DMS153 (cell line): ENCODE results near the gene MAP3K12.
"Not testable (repeated sequence)": the region's sequence is repeated elsewhere in the genome, so short reads cannot be mapped to it uniquely, and the experiment has no call there.

Source experiments
- DNase-seq: peaks from one replicate; lab custom pipeline; 2025; lab: John Stamatoyannopoulos, UW

The MAP3K12 gene, protein sequence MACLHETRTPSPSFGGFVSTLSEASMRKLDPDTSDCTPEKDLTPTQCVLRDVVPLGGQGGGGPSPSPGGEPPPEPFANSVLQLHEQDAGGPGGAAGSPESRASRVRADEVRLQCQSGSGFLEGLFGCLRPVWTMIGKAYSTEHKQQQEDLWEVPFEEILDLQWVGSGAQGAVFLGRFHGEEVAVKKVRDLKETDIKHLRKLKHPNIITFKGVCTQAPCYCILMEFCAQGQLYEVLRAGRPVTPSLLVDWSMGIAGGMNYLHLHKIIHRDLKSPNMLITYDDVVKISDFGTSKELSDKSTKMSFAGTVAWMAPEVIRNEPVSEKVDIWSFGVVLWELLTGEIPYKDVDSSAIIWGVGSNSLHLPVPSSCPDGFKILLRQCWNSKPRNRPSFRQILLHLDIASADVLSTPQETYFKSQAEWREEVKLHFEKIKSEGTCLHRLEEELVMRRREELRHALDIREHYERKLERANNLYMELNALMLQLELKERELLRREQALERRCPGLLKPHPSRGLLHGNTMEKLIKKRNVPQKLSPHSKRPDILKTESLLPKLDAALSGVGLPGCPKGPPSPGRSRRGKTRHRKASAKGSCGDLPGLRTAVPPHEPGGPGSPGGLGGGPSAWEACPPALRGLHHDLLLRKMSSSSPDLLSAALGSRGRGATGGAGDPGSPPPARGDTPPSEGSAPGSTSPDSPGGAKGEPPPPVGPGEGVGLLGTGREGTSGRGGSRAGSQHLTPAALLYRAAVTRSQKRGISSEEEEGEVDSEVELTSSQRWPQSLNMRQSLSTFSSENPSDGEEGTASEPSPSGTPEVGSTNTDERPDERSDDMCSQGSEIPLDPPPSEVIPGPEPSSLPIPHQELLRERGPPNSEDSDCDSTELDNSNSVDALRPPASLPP

DNA sequence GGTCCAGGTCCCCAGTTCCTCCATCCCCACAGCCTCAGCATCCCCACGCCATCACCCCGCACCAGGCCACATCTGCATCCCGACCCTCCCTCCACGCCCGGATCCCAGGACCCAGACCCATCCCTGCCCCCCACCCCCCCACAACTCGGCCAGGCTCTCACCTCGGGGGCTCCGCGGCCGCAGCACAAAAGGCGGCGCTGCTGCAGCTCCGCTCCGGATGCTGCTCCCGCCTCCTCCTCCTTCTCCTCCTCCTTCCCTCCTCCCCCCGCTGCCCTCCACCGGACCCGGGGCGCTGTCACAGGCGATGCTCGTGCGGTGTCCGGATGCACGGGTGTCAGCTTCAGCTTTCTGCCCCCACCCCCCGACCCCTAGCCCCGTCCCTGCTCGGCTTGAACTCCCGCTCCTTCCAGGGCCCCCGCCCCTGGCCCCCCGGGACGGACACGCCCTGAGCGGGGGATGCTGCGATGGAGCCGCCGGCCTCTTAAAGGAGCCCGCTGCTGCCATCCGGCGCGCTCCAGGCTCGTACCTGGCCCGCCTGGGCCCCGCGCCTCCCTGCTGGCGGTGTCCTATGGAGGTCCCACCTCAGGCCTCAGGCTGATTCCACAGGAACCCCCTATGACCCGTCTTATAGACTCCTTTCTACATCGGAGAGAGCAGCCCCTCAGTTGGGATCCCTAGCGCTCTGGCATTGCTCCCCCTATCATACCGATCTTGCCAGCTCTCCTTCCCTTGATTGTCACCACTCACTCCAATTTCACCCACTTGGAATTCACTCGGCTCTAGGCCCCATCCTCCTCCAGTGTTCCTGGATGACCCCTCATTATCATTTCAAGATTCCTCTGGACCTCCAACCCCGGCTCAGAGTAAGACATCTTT, at the start of gene MAP3K12:
Gene MAP3K12, minus strand, starts transcription at position 193 of the 876 bp plus-strand sequence. CDS start 12,067 bp downstream, outside the sequence.
- no peak for DNase-seq

DNA sequence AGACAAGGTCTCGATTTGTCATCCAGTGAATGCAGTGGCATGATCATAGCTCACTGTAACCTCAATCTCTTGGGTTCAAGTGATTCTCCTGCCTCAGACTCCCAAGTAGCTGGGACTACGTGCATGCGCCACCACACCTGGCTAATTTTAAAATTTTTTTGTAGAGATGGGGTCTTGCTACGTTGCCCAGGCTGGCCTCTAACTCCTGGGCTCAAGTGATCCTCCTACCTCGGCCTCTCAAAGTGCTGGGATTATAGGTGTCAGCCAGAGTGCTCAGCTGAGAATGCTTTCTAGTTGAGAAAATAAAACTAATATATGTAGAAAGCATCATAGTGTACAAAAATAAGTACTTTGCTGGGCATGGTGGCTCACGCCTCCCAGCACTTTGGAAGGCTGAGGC, 49.1 kb upstream of the MAP3K12 start:
- DNase-seq = not testable (repeated sequence)

DNA sequence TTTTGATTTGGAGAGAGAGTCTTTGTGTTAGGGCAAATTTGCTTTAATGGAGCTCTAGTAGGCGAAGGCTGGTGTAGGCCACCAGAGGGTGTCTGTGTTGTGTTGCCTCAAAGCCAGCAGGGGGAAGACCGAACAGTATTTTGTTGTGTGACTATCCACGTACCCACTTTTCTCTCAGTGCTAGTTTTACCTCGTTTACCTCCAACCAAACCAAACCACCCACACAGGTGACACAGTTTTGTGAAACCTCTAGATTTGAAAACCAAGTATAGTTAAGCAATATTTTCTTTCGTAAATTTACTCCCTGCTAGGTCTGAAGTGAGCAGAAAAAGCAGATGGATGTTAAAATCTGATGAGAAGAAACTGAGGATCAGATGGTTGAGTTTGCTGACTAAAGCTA, 44.3 kb upstream of the MAP3K12 start:
- peak; percentile 51 for DNase-seq

DNA sequence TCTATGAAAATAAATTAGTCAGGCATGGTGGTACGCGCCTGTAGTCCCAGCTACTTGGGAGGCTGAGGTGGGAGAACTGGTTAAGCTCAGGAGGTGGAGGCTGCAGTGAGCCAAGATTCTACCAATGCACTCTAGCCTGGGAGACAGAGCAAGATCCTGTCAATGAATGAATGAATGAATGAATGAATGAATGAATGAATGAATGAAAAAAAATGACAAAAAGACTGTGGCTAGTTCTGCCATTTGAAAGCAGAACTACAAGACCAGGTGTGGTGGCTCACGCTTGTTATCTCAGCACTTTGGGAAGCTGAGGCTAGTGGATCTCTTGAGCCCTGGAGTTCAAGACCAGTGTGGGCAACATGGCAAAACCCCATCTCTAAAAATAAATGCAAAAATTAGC, 40.3 kb upstream of the MAP3K12 start:
- DNase-seq = no peak

DNA sequence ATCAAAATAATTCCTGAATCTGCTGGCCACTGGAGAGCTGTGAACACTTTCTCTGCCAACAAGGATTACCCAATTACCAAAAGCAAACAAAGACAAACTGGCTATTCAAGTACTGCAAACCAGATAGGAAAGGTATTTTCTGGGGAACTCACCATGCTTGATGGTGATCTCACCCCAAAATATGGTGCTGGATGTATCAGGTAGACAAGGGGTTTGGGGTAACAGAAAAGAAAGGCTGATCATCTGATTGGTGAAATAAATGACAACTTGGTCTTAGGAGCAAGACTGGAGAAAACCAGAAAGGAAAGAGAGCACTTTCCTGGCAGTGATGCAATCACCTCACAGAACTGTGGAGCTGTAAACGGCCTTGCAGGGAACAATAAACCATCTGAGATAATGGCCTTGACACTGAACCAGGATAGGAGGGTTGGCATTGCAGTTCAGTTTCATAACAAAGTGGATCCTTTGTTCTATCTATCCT, 39.0 kb upstream of the MAP3K12 start:
- peak; percentile 89 for DNase-seq

DNA sequence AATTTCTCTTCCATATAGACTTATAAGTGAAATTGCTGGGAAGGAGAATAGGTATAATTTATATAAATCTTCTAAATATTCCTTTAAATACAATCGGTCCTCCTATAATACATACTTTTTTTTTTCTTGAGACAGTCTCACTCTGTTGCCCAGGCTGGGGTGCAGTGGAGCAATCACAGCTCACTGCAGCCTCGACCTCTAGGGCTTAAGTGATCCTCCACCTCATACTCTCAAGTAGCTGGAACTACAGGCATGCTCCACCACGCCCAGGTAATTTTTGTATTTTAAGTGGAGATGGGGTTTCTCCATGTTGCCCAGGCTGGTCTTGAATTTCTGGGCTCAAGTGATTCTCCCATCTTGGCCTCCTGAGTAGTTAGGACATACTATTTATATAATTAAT, 37.7 kb upstream of the MAP3K12 start:
- no peak for DNase-seq

DNA sequence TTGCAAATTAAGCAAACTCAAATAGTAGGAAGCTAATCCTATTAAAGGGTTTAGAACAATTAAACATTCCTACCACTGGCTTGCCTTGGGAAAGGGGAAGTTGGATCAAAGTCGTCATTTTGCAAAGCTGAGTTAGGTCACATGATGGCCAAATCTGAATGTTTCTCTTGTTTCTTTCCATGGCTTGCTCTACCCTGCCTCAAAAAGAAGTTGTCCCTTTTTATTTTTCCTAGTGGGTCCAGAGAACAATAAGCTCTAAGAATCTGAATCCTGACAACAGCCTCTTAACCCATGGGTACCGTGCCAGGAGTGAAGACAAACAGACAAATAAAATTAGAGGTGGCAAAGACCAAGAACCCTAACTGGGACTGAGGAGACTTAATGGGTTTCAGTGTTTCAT, 34.2 kb upstream of the MAP3K12 start:
- no peak for DNase-seq

DNA sequence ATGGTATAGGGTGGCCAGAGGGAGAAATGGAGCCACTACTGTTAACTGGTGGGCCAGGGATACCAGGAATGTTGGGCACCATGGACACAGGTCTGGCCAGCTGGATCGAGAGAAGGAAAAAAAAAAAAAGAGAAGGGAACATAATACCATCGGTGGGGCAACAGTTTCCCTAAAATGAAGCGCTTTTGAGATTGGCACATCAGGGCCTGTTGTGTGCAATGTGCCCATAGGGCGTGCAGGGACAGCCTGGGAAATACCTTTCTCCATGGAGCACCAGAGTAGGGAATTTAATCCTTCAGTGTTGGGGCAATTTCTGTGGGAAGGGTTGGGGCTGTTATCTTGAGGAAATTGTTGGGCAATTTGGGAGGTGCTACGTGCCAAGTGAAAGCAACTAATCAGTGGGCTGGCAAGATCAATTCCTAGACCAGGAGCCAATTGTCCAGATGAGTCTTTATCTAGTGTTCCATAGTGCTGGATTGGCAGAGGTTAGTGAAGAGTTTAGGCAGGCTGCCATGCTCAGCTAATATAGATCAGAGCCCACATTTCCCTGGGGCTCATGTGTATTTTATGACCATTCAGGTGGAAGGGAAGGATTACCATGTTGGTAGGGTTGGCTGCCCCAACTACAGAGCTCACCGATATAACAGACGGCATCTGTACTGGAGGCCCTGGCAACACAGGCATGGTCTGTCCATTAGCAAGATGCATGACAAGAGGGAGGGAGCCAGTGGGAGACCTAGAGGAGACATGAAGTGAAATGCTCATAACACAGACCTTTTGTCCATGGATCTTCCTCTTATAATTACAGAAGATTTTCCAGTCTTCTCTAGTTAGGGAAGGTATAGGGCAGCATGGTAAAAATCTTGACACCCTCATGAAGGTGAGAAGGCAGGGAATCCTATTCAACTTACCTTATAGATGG, 33.5 kb upstream of the MAP3K12 start:
- DNase-seq = no peak

DNA sequence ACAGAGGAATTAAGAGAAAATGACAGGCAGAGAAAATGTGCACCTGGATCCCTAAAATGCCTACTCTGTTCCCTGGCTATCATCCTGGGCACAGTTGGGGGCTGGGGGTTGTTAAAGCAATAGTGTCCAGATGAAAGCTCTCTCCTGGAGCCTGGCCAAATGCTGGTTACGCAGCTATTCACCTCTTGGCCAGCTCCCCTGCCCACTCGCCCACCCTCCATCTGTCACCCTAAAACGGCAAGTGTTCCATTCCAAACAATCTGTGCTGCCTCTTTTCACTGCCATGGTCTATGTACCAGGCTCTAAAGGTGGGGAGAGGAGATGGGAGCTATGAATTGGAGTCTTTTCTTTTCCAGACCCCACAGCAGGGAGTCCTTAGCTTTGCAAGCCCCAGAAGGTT, 32.8 kb upstream of the MAP3K12 start:
- no peak for DNase-seq

DNA sequence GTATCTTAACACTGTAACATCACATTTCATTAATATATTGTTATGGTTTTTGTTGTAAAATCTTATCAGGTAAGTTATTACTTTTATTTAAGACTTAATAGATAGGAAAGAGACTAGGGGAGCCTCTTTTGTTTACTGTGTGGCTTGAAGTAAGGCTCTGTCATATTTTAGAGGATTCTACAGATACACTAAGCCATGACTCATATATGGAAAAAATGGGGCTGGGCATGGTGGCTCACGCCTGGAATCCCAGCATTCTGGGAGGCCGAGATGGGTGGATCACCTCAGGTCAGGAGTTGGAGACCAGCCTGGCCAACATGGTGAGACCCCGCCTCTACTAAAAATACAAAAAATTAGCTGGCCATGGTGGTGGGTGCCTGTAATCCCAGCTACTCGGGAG, 31.7 kb upstream of the MAP3K12 start:
- DNase-seq = no peak

DNA sequence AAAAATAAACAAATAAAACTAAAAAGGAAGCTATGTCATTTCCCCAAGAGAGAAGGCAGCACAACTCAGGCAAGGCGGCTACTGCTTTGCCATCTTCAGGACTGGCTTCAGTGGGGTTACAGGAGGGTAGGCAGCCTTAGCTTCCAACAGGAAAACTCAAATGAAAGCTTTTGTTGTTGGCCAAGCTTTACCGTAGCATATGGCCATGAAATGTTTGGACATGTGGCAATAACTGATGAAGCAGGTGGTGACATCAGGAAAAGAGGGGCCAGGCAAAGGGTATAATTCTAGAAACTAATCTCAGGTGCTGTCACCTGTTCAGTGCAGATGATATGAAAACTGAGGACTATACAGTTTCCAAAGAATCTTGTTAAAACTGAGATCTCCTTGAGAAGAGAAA, 30.8 kb upstream of the MAP3K12 start:
- DNase-seq = no peak

DNA sequence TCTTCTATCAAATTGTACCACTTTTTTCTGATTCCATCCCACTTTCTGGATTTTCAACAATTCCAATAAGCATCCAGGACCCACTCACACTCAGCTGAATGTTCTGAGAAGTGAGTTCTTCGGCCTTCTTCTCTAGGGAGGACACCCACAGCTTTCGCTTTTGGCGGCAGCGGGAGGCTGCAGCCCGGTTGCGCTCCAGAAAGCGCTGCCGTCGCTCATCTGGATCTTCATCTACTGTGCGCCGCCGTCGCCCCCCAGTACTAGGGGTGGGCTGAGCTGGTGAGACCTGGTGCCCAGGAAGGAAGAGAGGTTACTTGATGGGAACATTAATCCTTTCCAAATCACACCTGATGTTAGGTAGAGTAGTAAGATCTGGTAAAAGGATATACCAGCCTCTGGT, 25.2 kb upstream of the MAP3K12 start:
- no peak for DNase-seq

DNA sequence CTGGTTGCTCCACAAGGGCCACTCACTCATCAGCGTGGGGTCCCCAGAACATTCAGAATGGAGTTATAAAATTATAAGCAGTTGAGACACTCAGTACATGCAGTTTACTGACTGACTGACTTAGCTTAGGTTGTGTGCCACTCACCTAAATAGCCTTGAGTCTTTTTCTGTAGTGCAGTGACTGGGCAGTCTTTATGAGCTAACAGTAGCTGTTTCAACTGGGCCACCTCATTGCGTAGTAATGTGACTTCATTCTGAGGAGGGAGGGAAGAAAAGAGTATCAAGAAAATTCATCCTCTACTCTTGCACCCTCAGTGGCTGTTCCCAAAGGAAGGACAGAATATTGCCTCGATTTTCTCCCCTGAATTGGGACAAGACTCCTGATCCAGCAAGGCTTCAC, 23.9 kb upstream of the MAP3K12 start:
- DNase-seq = no peak

DNA sequence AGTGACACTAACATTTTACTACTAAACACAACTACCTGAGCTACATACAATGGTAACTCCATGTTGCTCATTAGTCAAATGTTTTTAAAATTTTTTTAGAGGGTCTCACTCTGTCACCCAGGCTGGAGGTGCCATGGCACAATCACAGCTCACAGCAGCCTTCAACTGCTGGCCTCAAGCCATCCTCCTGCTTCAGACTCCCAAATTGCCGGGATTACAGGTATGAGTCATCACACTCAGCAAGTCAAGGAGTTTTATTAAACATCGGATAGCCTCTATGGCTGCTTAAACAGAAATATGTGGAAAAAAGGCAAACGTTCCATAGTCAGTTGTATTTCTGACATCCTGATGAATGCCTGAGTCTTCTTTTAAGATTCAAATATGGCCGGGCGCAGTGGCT, 19.1 kb upstream of the MAP3K12 start:
- no peak for DNase-seq

DNA sequence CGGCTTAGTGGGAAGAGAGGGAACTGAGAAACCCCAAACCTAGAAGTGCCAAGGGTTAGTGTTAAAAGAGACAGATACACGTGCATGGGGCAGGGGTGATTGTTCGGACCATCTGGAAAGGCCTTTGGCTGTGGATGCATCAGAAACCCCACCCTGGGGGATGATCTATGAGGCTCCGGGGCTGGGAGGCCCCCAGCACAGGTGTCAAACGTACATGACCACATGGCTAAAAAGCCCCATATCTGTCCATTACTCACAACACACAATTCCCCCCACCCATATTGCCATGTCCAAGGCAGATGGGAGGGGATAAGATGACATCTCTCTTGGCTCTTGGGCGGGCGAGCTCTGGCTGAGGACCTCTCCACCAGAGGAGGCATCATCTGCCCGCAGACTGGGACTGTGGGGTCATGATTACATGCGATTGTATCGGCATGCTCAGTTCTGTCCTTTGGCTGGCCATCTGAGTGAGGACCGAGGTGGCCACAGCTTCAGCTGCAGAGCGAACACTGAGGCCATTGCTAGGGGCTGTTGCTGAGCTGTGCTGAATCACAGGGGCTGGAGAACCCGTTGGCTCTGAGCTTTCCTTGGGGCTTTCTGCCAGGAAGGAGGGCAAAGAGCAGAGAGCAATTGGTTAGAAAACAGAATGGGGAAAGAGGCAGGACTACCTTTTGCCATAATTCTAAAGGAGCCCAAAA, 17.6 kb upstream of the MAP3K12 start:
- DNase-seq = no peak

DNA sequence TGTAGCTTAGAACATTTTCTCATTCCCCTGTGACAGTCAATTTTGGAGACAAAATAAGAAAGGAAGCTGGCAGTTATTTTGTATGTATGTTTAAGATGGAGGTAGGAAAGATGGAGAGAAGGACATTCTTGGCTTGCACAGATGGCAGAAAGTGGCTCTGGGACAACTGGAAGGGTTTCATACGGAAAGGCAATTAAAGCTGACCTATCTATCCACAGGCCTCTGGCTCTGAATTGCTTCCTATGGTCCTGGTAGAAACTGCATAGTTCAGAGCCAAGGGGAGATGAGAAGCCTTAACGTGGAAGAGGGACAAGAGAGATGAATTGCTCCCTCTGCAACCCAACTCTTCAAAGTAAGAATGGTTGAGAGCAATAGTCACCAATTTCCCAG, 16.0 kb upstream of the MAP3K12 start:
- DNase-seq = no peak

DNA sequence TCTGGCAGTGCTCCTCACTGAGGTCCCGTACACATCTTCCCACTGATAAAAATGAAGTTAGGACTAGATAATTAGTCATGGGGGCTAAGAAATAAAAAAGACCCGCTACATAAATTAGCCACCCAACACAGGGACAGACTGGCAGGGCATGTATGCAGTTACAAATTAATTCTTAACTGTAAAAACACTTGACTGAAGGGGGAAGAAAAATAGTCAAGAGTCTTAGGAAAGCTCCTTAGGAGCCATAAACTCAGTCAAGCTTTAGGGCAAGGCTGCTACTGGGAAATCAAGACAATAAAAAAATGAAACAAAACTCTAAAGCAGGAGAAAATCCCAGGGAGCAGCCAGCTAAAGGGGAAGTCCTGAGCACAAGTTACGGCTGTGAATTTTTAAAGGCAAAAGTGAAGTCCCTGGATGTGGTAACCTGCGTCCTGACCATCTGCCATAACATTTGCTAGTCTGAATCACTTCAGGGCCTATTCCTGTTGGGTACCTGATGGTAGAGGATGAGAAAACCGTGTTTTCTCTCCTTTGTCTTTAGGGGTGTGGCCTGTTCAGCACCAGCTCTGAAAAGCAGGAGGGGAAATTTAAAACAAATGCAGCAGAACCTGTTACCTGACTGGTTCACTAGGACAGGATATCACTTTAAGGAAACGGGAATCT, 15.5 kb upstream of the MAP3K12 start:
- DNase-seq = no peak

DNA sequence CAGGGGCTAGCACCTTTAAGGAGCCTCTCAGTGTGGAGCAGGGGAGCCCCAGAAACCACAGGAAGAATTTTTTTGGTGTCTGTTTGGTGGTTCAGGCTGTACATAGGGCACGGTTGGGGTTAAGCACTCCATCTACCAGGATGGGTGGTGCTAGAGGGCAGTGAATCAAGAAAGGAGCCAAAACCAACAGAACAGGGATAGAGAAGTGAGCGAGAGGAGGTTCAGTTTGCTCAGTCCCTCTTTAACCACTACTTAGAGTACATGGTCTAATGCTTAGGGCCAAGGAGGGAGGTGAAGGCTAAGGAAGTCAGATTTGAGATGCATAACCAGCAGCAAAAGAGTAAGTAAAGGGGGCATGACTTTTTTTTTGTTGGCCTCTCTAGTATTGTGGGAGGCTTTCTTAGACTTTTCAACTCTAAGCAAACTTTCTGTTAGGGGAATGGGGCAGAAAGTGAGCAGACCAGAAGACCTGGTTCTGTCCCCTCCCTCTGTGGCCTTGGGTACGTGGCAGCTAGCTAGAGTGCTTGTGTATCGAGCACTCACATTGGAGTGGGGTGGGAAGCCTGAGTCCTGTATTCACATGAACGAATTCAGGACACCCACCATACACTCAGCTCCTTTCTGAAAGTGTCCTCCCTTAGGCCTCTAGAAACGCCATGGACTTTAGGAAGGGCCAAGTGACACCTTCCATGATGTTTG, 14.6 kb upstream of the MAP3K12 start:
- no peak for DNase-seq

DNA sequence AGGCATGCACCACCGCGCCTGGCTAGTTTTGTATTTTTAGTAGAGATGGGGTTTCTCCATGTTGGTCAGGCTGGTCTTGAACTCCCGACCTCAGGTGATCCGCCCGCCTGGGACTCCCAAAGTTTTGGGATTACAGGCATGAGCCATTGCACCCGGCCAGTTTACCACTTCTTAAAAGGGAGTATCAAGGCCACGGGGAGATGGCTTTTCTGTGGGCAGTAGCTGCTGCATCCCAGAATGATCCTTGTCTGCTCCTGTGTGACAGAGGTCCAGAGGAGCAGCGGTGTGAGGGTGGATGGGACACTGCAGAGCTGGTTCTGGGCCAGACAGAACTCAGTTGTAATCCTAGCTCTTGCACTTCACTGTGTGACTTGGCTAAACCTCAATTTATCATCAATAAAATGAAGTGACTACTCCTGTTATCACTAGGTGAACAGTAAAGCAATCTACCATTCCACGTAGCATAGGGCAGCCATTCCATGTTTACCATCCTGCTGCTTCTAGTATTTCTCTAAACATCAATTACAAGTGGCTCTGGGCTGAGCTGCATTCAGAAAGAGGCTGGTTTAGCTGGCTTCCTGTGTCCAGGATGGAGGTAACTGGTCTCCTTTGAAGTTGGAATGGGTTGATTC, 11.0 kb upstream of the MAP3K12 start:
- no peak for DNase-seq
